ENCODE results near the gene CBR3.

DNA sequence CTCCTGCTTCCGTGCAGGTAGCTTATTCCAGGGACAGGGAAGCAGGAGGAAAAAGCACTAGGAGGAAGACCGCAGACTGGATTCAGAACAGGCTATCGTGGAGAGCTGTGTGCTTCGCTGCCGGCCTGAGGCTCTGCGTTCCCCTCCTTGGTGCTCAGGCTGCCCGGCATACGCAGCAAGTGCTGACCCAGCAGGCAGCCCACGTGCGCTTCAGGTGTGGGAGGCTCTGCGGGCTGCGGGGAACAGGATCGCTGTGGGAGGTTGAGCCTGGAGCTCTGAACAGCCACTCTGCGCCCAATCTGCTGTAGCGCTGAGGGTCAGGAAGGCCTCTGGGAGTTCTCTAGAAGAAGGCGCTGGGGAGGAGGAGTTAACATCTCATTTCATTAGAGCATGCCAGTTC lies 49.7 kb downstream of the CBR3 start:
- TF ChIP-seq, protein P1, sequence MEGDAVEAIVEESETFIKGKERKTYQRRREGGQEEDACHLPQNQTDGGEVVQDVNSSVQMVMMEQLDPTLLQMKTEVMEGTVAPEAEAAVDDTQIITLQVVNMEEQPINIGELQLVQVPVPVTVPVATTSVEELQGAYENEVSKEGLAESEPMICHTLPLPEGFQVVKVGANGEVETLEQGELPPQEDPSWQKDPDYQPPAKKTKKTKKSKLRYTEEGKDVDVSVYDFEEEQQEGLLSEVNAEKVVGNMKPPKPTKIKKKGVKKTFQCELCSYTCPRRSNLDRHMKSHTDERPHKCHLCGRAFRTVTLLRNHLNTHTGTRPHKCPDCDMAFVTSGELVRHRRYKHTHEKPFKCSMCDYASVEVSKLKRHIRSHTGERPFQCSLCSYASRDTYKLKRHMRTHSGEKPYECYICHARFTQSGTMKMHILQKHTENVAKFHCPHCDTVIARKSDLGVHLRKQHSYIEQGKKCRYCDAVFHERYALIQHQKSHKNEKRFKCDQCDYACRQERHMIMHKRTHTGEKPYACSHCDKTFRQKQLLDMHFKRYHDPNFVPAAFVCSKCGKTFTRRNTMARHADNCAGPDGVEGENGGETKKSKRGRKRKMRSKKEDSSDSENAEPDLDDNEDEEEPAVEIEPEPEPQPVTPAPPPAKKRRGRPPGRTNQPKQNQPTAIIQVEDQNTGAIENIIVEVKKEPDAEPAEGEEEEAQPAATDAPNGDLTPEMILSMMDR (IDR thresholded peaks at IDR 0.05) = no peak
- TF ChIP-seq EZH2 (IDR thresholded peaks at IDR 0.05; ENCODE audit: borderline replicate concordance, insufficient read depth, low read depth, low read length, poor library complexity, severe bottlenecking) = no peak
